ENCODE measurements around the gene SCNN1A. TPM values are rescaled to one million over a fixed set of nuclear protein-coding genes. Genes with fewer than 3 reads are reported as not detected.

Gene SCNN1A
- total RNA-seq, 1 experiment from 2014 or later, result 111 TPM

GRCh38 chr12:6330192-6330591, 45.2 kb downstream of the SCNN1A start:
- Histone ChIP-seq H4K5ac (ENCODE audit: insufficient read length, low read depth, low read length) (no peak overlapping the region), H2BK15ac (ENCODE audit: low read depth, low read length) (no peak overlapping the region), H3T11ph (ENCODE audit: low read length) (no peak overlapping the region), H3K4me1 (ENCODE audit: insufficient read depth, low read length) (peaks cover 8% of the 10 kb centered on the region; the same call in 1 of the 2 replicates), H3K27me3 (ENCODE audit: insufficient read depth, low read length) (no peaks in the 10 kb centered on the region), H3K4me2 (ENCODE audit: insufficient read depth, insufficient read length, low read length) (no peak overlapping the region), H2BK12ac (ENCODE audit: insufficient read length, low read depth, low read length) (no peak overlapping the region), H4K91ac (ENCODE audit: insufficient read length, low read depth, low read length) (no peak overlapping the region), H4K20me1 (ENCODE audit: control insufficient read depth, insufficient read depth, insufficient read length) (no peaks in the 10 kb centered on the region), H2AFZ (ENCODE audit: low read length) (no peak overlapping the region), H3K56ac (ENCODE audit: insufficient read length, low read depth, low read length) (no peak overlapping the region), H3K9ac (ENCODE audit: extremely low read depth, insufficient read length, low read length) (no peak overlapping the region), H3K4ac (ENCODE audit: low read depth, low read length) (no peak overlapping the region), H4K8ac (replicated peaks; ENCODE audit: insufficient read length, low read depth, low read length) (no peak overlapping the region), H3K79me2 (ENCODE audit: insufficient read depth, low read length) (peaks cover 1% of the 10 kb centered on the region; the same call in 1 of the 2 replicates), H3K79me1 (ENCODE audit: insufficient read depth, low read depth, low read length, poor library complexity, severe bottlenecking) (no peaks in the 10 kb centered on the region), H2AK5ac (ENCODE audit: insufficient read length, low read length) (no peak overlapping the region), H3K9me3 (ENCODE audit: control insufficient read depth, low read depth, low read length) (no peaks in the 10 kb centered on the region), H2BK120ac (ENCODE audit: low read depth, low read length, poor library complexity, severe bottlenecking) (no peak overlapping the region), H2BK5ac (ENCODE audit: insufficient read length, low read length) (no peak overlapping the region), H3K27ac (ENCODE audit: insufficient read length, low read depth, low read length) (no peak overlapping the region), H3K18ac (ENCODE audit: insufficient read length, low read depth, low read length) (no peak overlapping the region), H3K14ac (ENCODE audit: insufficient read depth, low read length) (no peak overlapping the region), H3K23me2 (ENCODE audit: insufficient read length, low read depth, low read length, poor library complexity, severe bottlenecking) (no peaks in the 10 kb centered on the region), H3K23ac (ENCODE audit: insufficient read length, low read depth, low read length) (no peak overlapping the region), H2BK20ac (ENCODE audit: low read depth, low read length, poor library complexity, severe bottlenecking) (no peak overlapping the region)
- peak overlapping the region; percentile 32 to 84 (median 57); a peak in 3 of 7 replicates for H3K27ac Mint-ChIP-seq
- no peak for DNase-seq
- H3K9me3 Mint-ChIP-seq, result no peaks in the 10 kb centered on the region
- H3K36me3 Mint-ChIP-seq (ENCODE audit: insufficient read depth in 1 of 3, low read depth in 3 of 3), result peaks cover 41 to 79% (median 64%) of the 10 kb centered on the region in 3 experiments; a peak in 6 of 7 replicates
- TF ChIP-seq CTCF (conservative IDR thresholded peaks at IDR 0.05), result no peak
- WGBS (ENCODE audit: extremely low coverage, insufficient read length, low lambda C conversion rate), result no CpG with 5 or more reads among the region's 5 CpGs
- H3K4me3 Mint-ChIP-seq, result no peak overlapping the region
- H3K27me3 Mint-ChIP-seq (ENCODE audit: low read depth), result no peaks in the 10 kb centered on the region
- peaks cover 24 to 42% of the 10 kb centered on the region in 2 experiments for H3K4me1 Mint-ChIP-seq

All from H9 (cell line).